HFFc6 (cell line): ENCODE results near the gene MSMO1. TPM values are rescaled to one million over a fixed set of nuclear protein-coding genes. Genes with fewer than 3 reads are reported as not detected.

Source experiments
- DNase-seq: peaks from one replicate; pipeline ENCODE4 v3.0.0-alpha.2; 2018
- H3K27ac Mint-ChIP-seq: 2 replicates; pipeline ENCODE4 v1.8.0; 2020; ENCODE audit warnings: mild to moderate bottlenecking, mixed read lengths
- H3K27me3 Mint-ChIP-seq: 2 replicates; pipeline ENCODE4 v1.8.0; 2021; ENCODE audit warnings: mild to moderate bottlenecking, moderate library complexity, mixed read lengths; ENCODE audit not compliant: insufficient read depth
- H3K36me3 Mint-ChIP-seq: 2 replicates; pipeline ENCODE4 v1.8.0; 2021; ENCODE audit warnings: low read depth, mixed read lengths
- H3K4me1 Mint-ChIP-seq: 2 replicates; pipeline ENCODE4 v1.8.0; 2020; ENCODE audit warnings: low read depth, mixed read lengths
- H3K4me3 Mint-ChIP-seq: 2 replicates; pipeline ENCODE4 v1.8.0; 2020; ENCODE audit warnings: mild to moderate bottlenecking, moderate library complexity, mixed read lengths
- H3K9me3 Mint-ChIP-seq: 2 replicates; pipeline ENCODE4 v1.8.0; 2020; ENCODE audit warnings: mild to moderate bottlenecking, mixed read lengths
- CTCF ChIP-seq: fragments of 200-600 bp; sonication (generic); IDR thresholded peaks from 2 replicates; pipeline ENCODE4 v1.5.0; 2021; ENCODE audit warnings: antibody characterized with exemption, mild to moderate bottlenecking
- total RNA-seq, 6 experiments: library from RNA; stranded (reverse); fragmentation: NEBNext Ultra II Directional; extraction: Animal tissue kit (Norgen Biotek cat#: 25700); gene quantifications; 2 replicates in 1 of 6; 3 replicates in 5 of 6; pipeline ENCODE4 v1.2.3, GENCODE V29; 2021

The MSMO1 gene
- total RNA-seq, 6 experiments from 2014 or later: 23.8 to 27.9 (median 25.6) TPM

DNA sequence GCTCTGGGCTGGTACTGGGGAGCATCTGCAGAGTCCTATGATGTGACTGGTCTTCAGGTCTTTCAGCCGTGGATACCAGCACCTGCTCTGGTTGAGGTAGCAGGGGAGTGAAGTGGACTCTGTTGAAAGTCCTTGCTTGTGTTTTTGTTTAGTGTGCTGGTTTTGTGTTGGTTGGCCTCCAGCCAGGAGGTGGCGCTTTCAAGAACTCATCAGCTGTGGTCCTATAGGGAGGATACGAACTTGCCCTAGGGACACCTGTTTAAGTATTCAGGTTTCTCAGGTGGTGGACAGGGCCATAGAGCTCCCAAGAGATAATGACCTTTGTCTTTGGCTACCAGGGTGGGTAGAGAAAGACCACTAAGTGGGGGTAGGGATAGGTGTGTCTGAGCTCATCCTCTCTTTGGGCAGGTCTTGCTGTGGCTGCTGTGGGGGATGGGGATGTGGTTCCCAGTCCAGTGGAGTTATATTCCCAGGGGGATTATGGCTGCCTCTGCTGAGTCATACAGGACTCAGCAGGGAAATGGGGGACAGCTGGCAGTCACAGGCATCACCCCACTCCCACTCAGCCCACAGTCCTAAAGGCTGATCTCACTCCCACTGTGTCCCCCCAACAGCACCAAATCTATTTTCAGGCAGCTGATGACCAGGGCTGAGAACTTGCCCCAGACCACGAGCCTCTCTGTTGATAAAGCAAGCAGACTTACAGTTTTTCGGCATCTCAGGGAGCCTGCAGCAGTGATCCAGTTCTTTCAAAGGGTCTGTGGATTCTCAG, 24.1 kb downstream of the MSMO1 start:
- Mint-ChIP-seq H3K4me1 (no peaks in the 10 kb centered on the region), H3K27ac (no peak overlapping the region), H3K36me3 (no peaks in the 10 kb centered on the region), H3K9me3 (no peaks in the 10 kb centered on the region), H3K4me3 (no peak overlapping the region), H3K27me3 (peaks cover 9% of the 10 kb centered on the region)
- TF ChIP-seq CTCF: no peak; the same call in 1 of the 2 replicates
- no peak for DNase-seq

DNA sequence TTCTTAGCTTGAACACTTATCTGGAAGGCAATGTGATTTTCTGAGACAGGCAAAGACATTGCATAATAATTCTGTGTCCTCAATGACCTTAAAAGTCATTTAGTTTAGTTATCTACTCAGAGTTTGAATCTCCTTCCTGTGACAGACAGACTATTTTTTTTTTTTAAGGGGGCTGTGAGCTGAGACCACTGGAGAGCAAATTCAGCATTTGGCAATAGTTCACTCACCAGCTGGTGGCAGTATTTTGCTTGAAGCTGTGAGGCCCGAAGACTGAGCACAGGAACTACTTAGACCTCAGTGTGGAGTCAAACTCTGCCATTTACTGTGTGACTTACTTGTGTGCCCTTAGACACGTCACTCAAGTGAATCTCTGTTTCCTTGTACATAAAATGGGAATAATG, 28.4 kb downstream of the MSMO1 start:
- H3K4me1 Mint-ChIP-seq: peaks cover 13% of the 10 kb centered on the region; the same call in 1 of the 2 replicates
- H3K4me3 Mint-ChIP-seq: no peak overlapping the region
- H3K36me3 Mint-ChIP-seq: no peaks in the 10 kb centered on the region
- peak; percentile 70 for TF ChIP-seq CTCF
- no peaks in the 10 kb centered on the region for H3K9me3 Mint-ChIP-seq
- H3K27ac Mint-ChIP-seq: no peak overlapping the region
- H3K27me3 Mint-ChIP-seq: peaks cover 23% of the 10 kb centered on the region
- peak; percentile 33 for DNase-seq

DNA sequence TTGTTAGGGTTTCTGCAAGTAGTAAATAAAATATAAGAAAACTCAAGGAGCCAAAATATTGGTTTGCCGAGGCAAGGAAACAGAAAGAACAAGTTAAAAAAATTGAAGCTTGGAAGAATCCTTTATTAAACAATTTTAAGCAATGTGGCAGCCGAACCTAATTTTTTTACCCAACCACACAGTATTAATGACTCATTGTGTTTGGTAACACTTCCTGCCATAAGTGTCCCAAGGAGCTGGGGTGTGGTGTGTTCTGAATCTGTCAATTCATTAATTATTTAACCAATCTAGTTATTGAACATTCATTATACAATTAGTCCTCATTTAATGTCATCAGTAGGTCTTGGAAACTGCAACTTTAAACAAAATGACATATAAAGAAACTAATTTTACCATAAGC, 32.0 kb downstream of the MSMO1 start:
- Mint-ChIP-seq H3K9me3 (no peaks in the 10 kb centered on the region), H3K36me3 (no peaks in the 10 kb centered on the region), H3K4me3 (no peak overlapping the region), H3K4me1 (peaks cover 13% of the 10 kb centered on the region; the same call in 1 of the 2 replicates), H3K27me3 (peaks cover 24% of the 10 kb centered on the region), H3K27ac (no peak overlapping the region)
- no peak for DNase-seq
- TF ChIP-seq CTCF: no peak

DNA sequence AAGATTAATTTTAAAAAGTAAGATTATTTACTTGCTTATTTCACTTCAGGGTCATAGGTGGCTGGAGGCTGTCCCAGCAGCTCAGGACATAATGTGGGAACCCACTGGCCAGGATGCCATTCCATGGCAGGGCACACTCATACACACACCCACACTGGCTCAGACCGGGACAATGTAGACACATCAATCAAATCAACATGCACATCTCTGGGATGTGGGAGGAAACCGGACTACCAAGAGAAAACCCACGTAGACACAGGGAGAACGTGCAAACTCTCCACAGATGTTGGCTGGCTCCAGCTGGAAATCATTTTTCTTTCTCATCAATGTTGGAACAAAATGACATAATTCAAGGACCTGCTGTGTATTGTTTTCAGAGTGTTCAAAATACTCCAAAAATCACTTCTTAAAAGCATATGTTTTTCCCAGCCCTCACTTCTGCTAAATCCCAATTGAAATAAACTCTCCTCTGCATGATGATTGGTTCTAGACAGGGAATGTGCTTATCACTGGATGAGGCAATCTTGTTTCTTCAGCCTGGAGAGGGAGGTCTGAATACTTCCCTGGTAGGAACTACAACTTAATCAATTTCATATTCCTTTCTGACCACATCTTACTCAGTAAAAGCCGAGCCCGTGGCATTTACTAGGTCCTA, 32.7 kb downstream of the MSMO1 start:
- no peak overlapping the region for H3K4me3 Mint-ChIP-seq
- H3K36me3 Mint-ChIP-seq: no peaks in the 10 kb centered on the region
- DNase-seq: no peak
- no peak for TF ChIP-seq CTCF
- H3K27ac Mint-ChIP-seq: no peak overlapping the region
- H3K27me3 Mint-ChIP-seq: peaks cover 24% of the 10 kb centered on the region
- H3K4me1 Mint-ChIP-seq: peaks cover 13% of the 10 kb centered on the region; the same call in 1 of the 2 replicates
- no peaks in the 10 kb centered on the region for H3K9me3 Mint-ChIP-seq

DNA sequence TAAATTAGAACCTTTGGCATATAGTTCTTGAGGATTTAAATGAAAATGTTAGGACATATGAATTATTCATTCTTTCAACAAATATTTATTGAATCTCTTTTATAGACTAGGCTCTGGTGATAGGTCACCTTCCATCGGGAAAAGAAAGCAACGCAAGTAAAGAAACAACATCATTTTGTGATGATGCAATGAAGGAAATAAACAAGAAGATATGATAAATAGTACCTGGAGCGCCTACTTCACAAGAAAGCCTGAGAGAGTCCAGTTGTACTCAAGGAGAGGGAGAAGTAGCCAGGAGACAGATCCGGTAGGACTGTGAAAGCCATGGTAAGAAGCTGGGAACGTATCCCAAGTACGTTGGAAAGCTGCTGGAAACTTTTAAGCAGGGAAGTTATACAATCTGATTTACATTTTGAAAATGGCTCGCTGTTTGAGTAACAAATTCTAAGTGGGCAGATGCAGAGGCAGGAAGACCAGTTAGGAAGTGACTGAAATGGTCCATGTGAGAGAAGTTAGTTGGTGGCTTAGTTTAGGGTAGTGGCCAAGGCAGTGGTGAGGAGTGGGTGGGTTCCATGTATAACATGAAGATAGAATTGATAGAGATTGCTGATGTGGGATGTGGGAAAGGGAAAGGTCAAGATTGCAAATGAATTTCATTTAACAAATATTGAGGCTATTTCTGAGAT, 33.7 kb downstream of the MSMO1 start:
- Mint-ChIP-seq H3K4me1 (peaks cover 13% of the 10 kb centered on the region; the same call in 1 of the 2 replicates), H3K36me3 (no peaks in the 10 kb centered on the region), H3K27ac (no peak overlapping the region), H3K4me3 (no peak overlapping the region), H3K9me3 (no peaks in the 10 kb centered on the region), H3K27me3 (peaks cover 21% of the 10 kb centered on the region)
- no peak for DNase-seq
- TF ChIP-seq CTCF: no peak
